Ishikawa (cell line): ENCODE measurements around the gene STARD8.

Experiments
- CEBPB ChIP-seq: IDR thresholded peaks from 2 replicates; pipeline ENCODE4 v1.6.1; 2012
- CREB1 ChIP-seq: IDR thresholded peaks from 2 replicates; pipeline ENCODE4 v1.6.1; 2012; ENCODE audit warnings: low read depth
- EGR1 ChIP-seq: IDR thresholded peaks from 2 replicates; pipeline ENCODE4 v1.6.1; 2012
- EP300 ChIP-seq: IDR thresholded peaks from 2 replicates; pipeline ENCODE4 v1.6.1; 2012; ENCODE audit warnings: borderline replicate concordance
- FOXM1 ChIP-seq: IDR thresholded peaks from 2 replicates; pipeline ENCODE4 v1.6.1; 2012; ENCODE audit warnings: low read depth, borderline replicate concordance
- MAX ChIP-seq: IDR thresholded peaks from 2 replicates; pipeline ENCODE4 v1.6.1; 2012
- NFIC ChIP-seq: IDR thresholded peaks from 2 replicates; pipeline ENCODE4 v1.6.1; 2012
- RAD21 ChIP-seq: IDR thresholded peaks from 2 replicates; pipeline ENCODE4 v1.6.1; 2012; ENCODE audit warnings: low read depth
- REST ChIP-seq: IDR thresholded peaks from 2 replicates; pipeline ENCODE4 v1.6.1; 2012; ENCODE audit warnings: low read depth, mild to moderate bottlenecking
- TAF1 ChIP-seq: IDR thresholded peaks from 2 replicates; pipeline ENCODE4 v1.6.1; 2012; ENCODE audit warnings: low read depth, mild to moderate bottlenecking
- TCF12 ChIP-seq: IDR thresholded peaks from 2 replicates; pipeline ENCODE4 v1.6.1; 2012; ENCODE audit warnings: low read depth
- TEAD4 ChIP-seq: IDR thresholded peaks from 2 replicates; pipeline ENCODE4 v1.6.1; 2012
- USF1 ChIP-seq: IDR thresholded peaks from 2 replicates; pipeline ENCODE4 v1.6.1; 2012
- YY1 ChIP-seq: IDR thresholded peaks from 2 replicates; pipeline ENCODE4 v1.6.1; 2012; ENCODE audit warnings: low read depth
- ZBTB7A ChIP-seq: IDR thresholded peaks from 2 replicates; pipeline ENCODE4 v1.6.1; 2012; ENCODE audit warnings: low read depth

STARD8 gene

GRCh38 chrX:68698942-68699341 lies 51.5 kb downstream of the STARD8 start:
- TF ChIP-seq CEBPB (no peak), TCF12 (no peak), CREB1 (no peak)

GRCh38 chrX:68699960-68700746 lies 52.7 kb downstream of the STARD8 start:
- TF ChIP-seq RAD21, result no peak
- TF ChIP-seq TCF12, result no peak
- no peak for TF ChIP-seq CEBPB
- no peak for TF ChIP-seq YY1
- no peak for TF ChIP-seq FOXM1
- TF ChIP-seq NFIC, result no peak
- TF ChIP-seq CREB1, result no peak
- TF ChIP-seq EP300, result no peak
- no peak for TF ChIP-seq REST
- no peak for TF ChIP-seq ZBTB7A
- TF ChIP-seq TAF1, result no peak
- no peak for TF ChIP-seq USF1
- TF ChIP-seq TEAD4, result no peak
- no peak for TF ChIP-seq MAX
- no peak for TF ChIP-seq EGR1

GRCh38 chrX:68703369-68703768 lies 55.9 kb downstream of the STARD8 start:
- no peak for TF ChIP-seq REST
- no peak for TF ChIP-seq NFIC
- no peak for TF ChIP-seq TCF12
- TF ChIP-seq EP300, result no peak
- TF ChIP-seq CREB1, result no peak
- TF ChIP-seq TEAD4, result no peak
- TF ChIP-seq USF1, result no peak
- no peak for TF ChIP-seq EGR1
- no peak for TF ChIP-seq TAF1
- TF ChIP-seq RAD21, result no peak
- no peak for TF ChIP-seq FOXM1
- TF ChIP-seq CEBPB, result no peak
- no peak for TF ChIP-seq YY1
- TF ChIP-seq ZBTB7A, result no peak
- no peak for TF ChIP-seq MAX

- TF ChIP-seq EGR1 (no peak), CREB1 (no peak), CEBPB (no peak), TCF12 (no peak), USF1 (no peak), REST (no peak), YY1 (no peak)
Observed at GRCh38 chrX:68703846-68704245, 56.4 kb downstream of the STARD8 start.
